Gastroesophageal sphincter (tissue), 3 donors: ENCODE measurements around the gene KDM5A.

Experiments
- POLR2A ChIP-seq, 2 donors: fragments of 450-650 bp; IDR thresholded peaks; one replicate each; pipeline ENCODE4 v1.6.1; 2017; ENCODE audit warnings: antibody characterized with exemption in 2 of 2, mild to moderate bottlenecking in 2 of 2, moderate library complexity in 1 of 2
- TF ChIP-seq, protein P1 (sequence below), 4 experiments: fragments of 200-600 bp in 2 of 4; fragments of 450-650 bp in 2 of 4; sonication (generic) in 1 of 4; IDR thresholded peaks; one replicate each; pipeline ENCODE4 v1.5.1; 2017 to 2019; ENCODE audit warnings: antibody characterized with exemption in 4 of 4, mild to moderate bottlenecking in 2 of 4, moderate library complexity in 2 of 4

DNA sequence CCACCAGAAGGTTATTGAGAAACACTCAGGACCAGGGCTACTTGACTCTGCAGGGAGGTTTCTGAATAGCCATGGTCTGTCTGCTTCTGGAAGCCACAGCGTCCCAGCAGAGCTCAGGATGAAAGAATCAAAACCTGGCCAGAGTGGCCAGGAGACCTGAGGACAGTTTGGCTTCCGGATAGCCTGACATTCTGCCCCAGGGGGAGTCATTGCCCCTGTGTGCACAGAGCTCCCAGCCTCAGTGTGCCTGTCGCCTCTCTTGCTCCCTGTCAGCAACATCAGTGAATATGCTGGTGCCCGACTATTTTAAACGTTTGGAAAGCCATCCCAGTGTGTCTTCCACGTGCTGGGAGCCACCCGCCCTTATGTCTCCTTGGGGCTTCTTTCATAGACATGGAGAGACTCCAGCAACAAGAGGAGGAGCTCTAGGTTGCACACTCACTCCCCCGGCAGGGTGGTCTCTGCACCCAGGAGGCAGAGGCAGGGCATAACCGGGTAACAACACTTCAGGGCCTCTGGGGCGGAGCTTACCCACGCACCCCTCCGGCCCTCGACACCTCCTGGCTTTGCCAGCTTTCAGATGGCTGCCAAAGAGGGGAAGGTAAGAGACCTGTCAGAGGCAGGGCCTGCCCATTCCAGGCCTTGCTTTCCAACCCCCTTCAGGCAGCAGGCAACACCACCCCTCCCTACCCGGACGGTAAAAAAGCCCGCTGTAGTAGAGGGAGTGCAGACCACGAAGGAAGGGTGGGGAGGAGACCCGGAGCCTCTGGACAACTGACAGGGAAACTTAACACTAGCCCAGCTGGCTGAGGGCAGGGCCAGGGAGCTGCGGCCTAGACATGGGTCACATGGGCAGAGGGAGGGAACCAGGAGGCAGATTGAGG, 156.1 kb downstream of the KDM5A start:
- TF ChIP-seq POLR2A (IDR thresholded peaks at IDR 0.05), result no peak
- TF ChIP-seq, protein P1, sequence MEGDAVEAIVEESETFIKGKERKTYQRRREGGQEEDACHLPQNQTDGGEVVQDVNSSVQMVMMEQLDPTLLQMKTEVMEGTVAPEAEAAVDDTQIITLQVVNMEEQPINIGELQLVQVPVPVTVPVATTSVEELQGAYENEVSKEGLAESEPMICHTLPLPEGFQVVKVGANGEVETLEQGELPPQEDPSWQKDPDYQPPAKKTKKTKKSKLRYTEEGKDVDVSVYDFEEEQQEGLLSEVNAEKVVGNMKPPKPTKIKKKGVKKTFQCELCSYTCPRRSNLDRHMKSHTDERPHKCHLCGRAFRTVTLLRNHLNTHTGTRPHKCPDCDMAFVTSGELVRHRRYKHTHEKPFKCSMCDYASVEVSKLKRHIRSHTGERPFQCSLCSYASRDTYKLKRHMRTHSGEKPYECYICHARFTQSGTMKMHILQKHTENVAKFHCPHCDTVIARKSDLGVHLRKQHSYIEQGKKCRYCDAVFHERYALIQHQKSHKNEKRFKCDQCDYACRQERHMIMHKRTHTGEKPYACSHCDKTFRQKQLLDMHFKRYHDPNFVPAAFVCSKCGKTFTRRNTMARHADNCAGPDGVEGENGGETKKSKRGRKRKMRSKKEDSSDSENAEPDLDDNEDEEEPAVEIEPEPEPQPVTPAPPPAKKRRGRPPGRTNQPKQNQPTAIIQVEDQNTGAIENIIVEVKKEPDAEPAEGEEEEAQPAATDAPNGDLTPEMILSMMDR (IDR thresholded peaks at IDR 0.05), result no peak
